ENCODE results near the gene NRIP1.

The NRIP1 gene

DNA sequence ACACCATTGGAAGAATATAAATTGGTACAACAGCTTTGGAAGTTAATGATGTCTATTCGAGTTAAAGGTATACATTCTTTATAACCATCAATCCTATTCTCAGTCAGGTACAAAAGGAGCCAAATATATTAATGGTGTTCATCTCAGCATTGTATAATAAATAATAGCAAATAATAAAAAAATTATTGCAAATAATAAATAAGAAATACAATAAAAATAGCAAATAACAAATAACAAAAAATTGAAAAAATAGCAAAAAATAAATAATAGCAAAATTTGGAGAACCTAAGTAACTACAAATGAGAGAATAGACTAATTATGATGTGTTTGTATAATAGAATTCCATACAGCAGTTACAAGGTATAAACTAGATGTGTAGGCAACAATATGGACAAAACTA, 25.6 kb upstream of the NRIP1 start:
- H3K9ac ChIP-seq (ENCODE audit: low read length) = no peak overlapping the region
- no peaks in the 10 kb centered on the region for H3K36me3 ChIP-seq (ENCODE audit: control insufficient read depth, low read depth, low read length)
- H3K27ac ChIP-seq (ENCODE audit: low read length) = no peak overlapping the region
- H3K4me3 ChIP-seq (ENCODE audit: low read length) = no peak overlapping the region
- no peaks in the 10 kb centered on the region for H3K4me1 ChIP-seq (ENCODE audit: control insufficient read depth, low read depth, low read length)
- no peaks in the 10 kb centered on the region for H3K27me3 ChIP-seq (ENCODE audit: control insufficient read depth, insufficient read depth, low read length)
- H3K9me3 ChIP-seq (ENCODE audit: control insufficient read depth, low read depth, low read length) = no peaks in the 10 kb centered on the region

DNA sequence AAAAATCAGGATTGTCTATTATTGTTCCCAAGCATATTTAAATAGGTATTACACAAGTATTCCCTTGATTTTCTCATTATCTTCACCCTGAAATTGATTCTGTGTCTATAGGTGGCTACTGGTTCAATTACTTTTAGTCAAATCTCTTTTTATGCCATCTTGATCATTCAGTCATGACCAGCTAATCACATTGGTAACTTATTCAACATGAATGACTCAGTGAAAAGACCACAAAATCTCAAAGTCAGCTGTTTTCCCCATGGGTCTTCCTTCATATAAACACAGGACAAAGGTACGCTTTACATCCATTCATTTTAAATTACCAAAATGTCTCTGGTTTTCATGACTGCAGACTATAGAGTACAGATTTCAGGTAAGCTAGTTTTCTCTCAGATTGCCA, 23.7 kb upstream of the NRIP1 start:
- no peaks in the 10 kb centered on the region for H3K27me3 ChIP-seq (ENCODE audit: control insufficient read depth, insufficient read depth, low read length)
- H3K27ac ChIP-seq (ENCODE audit: low read length) = no peak overlapping the region
- no peaks in the 10 kb centered on the region for H3K36me3 ChIP-seq (ENCODE audit: control insufficient read depth, low read depth, low read length)
- H3K4me3 ChIP-seq (ENCODE audit: low read length) = no peak overlapping the region
- no peaks in the 10 kb centered on the region for H3K9me3 ChIP-seq (ENCODE audit: control insufficient read depth, low read depth, low read length)
- H3K9ac ChIP-seq (ENCODE audit: low read length) = no peak overlapping the region
- H3K4me1 ChIP-seq (ENCODE audit: control insufficient read depth, low read depth, low read length) = no peaks in the 10 kb centered on the region

GRCh38 chr21:15084668-15085067, 19.9 kb upstream of the NRIP1 start:
- H3K9ac ChIP-seq (ENCODE audit: low read length) = no peak overlapping the region
- no peak overlapping the region for H3K27ac ChIP-seq (ENCODE audit: low read length)
- no peak overlapping the region for H3K4me3 ChIP-seq (ENCODE audit: low read length)
- H3K4me1 ChIP-seq (ENCODE audit: control insufficient read depth, low read depth, low read length) = no peaks in the 10 kb centered on the region
- H3K27me3 ChIP-seq (ENCODE audit: control insufficient read depth, insufficient read depth, low read length) = no peaks in the 10 kb centered on the region
- no peaks in the 10 kb centered on the region for H3K36me3 ChIP-seq (ENCODE audit: control insufficient read depth, low read depth, low read length)
- no peaks in the 10 kb centered on the region for H3K9me3 ChIP-seq (ENCODE audit: control insufficient read depth, low read depth, low read length)

- Histone ChIP-seq H3K27me3 (ENCODE audit: control insufficient read depth, insufficient read depth, low read length) (no peaks in the 10 kb centered on the region), H3K27ac (ENCODE audit: low read length) (no peak overlapping the region), H3K4me1 (ENCODE audit: control insufficient read depth, low read depth, low read length) (no peaks in the 10 kb centered on the region), H3K9me3 (ENCODE audit: control insufficient read depth, low read depth, low read length) (no peaks in the 10 kb centered on the region), H3K4me3 (ENCODE audit: low read length) (no peak overlapping the region), H3K36me3 (ENCODE audit: control insufficient read depth, low read depth, low read length) (no peaks in the 10 kb centered on the region), H3K9ac (ENCODE audit: low read length) (no peak overlapping the region)
These were observed 15.7 kb upstream of the NRIP1 start for GRCh38 chr21:15080526-15080925.

DNA sequence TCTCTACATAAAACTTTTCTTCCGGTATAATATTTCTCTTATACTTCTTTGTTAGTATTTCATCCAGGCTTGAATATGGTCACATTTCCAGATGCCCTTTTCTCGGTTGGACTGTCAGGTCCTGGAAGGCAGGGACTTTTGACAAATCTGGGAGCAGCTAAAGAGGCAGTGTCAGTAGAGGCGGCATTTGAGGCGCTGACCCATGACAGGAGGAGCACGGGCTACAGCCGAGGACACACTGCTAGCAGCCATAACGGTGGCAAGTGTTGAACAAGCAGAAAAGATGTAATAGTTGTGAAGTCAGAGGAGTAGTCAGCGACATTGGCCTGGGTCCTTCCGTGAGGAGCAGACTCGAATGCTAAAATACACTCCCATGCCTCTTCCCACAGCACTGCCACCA, 14.5 kb upstream of the NRIP1 start:
- Histone ChIP-seq H3K27ac (ENCODE audit: low read length) (no peak overlapping the region), H3K9me3 (ENCODE audit: control insufficient read depth, low read depth, low read length) (no peaks in the 10 kb centered on the region), H3K9ac (ENCODE audit: low read length) (no peak overlapping the region), H3K4me1 (ENCODE audit: control insufficient read depth, low read depth, low read length) (no peaks in the 10 kb centered on the region), H3K4me3 (ENCODE audit: low read length) (no peak overlapping the region), H3K27me3 (ENCODE audit: control insufficient read depth, insufficient read depth, low read length) (no peaks in the 10 kb centered on the region), H3K36me3 (ENCODE audit: control insufficient read depth, low read depth, low read length) (no peaks in the 10 kb centered on the region)

DNA sequence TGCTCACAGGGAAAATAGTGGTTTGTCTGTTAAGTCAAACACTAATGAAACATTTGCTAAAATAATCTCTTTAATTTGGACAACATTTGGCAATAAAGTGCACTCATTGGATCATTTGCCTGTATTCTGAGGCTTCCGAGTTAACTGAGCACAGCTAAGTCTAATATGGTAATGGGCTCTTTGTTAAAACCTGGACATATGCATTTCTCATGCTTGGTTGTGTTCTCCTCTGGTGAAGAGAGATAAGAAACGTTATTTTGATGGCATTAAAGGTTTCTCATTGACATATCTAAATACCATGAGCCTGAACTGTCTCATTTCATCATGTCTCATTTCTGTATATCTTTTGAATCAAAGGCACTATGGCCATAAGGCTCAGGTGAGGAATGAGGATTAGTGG, 13.4 kb upstream of the NRIP1 start:
- Histone ChIP-seq H3K27ac (ENCODE audit: low read length) (no peak overlapping the region), H3K4me3 (ENCODE audit: low read length) (no peak overlapping the region), H3K9me3 (ENCODE audit: control insufficient read depth, low read depth, low read length) (no peaks in the 10 kb centered on the region), H3K4me1 (ENCODE audit: control insufficient read depth, low read depth, low read length) (no peaks in the 10 kb centered on the region), H3K9ac (ENCODE audit: low read length) (no peak overlapping the region), H3K36me3 (ENCODE audit: control insufficient read depth, low read depth, low read length) (no peaks in the 10 kb centered on the region), H3K27me3 (ENCODE audit: control insufficient read depth, insufficient read depth, low read length) (no peaks in the 10 kb centered on the region)

GRCh38 chr21:15077529-15078145, 12.8 kb upstream of the NRIP1 start:
- no peaks in the 10 kb centered on the region for H3K4me1 ChIP-seq (ENCODE audit: control insufficient read depth, low read depth, low read length)
- no peaks in the 10 kb centered on the region for H3K27me3 ChIP-seq (ENCODE audit: control insufficient read depth, insufficient read depth, low read length)
- H3K36me3 ChIP-seq (ENCODE audit: control insufficient read depth, low read depth, low read length) = no peaks in the 10 kb centered on the region
- no peak overlapping the region for H3K9ac ChIP-seq (ENCODE audit: low read length)
- no peak overlapping the region for H3K4me3 ChIP-seq (ENCODE audit: low read length)
- H3K27ac ChIP-seq (ENCODE audit: low read length) = no peak overlapping the region
- no peaks in the 10 kb centered on the region for H3K9me3 ChIP-seq (ENCODE audit: control insufficient read depth, low read depth, low read length)

DNA sequence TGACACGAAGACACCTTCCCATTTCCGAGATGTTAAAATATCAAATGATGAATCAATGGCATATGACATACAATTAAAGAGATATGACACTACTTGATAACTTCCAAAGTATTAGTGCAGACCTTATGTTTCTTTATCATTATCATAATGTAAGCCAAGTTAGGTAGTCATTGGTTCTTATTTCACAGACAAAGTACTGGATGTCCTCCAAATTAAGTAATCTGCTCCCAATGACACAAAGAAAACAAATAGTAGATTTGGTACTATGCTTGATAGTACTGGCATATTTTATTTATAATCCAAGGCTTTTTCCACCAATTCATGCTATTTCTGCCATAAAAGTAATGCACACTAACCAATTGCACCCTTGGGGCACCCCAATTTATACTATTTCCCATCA, 11.9 kb upstream of the NRIP1 start:
- no peak overlapping the region for H3K27ac ChIP-seq (ENCODE audit: low read length)
- no peak overlapping the region for H3K4me3 ChIP-seq (ENCODE audit: low read length)
- H3K9me3 ChIP-seq (ENCODE audit: control insufficient read depth, low read depth, low read length) = no peaks in the 10 kb centered on the region
- H3K9ac ChIP-seq (ENCODE audit: low read length) = no peak overlapping the region
- H3K4me1 ChIP-seq (ENCODE audit: control insufficient read depth, low read depth, low read length) = no peaks in the 10 kb centered on the region
- H3K36me3 ChIP-seq (ENCODE audit: control insufficient read depth, low read depth, low read length) = no peaks in the 10 kb centered on the region
- no peaks in the 10 kb centered on the region for H3K27me3 ChIP-seq (ENCODE audit: control insufficient read depth, insufficient read depth, low read length)

DNA sequence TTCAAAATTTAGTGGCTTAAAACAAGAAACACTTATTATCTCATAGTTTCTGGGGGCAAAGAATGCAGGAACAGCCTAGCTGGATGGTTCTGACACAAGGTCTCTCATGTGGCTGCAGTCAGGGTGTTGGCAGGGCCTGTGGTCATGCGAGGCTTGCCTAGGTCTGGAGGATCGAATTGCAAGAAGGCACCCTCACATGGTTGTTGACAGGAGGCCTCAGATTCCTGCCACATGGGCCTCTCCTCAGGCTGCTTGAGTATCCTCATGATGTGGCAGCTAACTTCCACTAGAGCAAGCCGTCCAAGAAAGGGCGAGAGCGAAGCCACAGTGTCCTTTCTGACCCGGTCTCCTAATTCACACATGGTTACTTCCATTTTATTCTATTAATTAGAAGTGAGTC, 6.2 kb upstream of the NRIP1 start:
- H3K9me3 ChIP-seq (ENCODE audit: control insufficient read depth, low read depth, low read length) = no peaks in the 10 kb centered on the region
- no peaks in the 10 kb centered on the region for H3K36me3 ChIP-seq (ENCODE audit: control insufficient read depth, low read depth, low read length)
- peaks cover 4% of the 10 kb centered on the region for H3K4me1 ChIP-seq (ENCODE audit: control insufficient read depth, low read depth, low read length)
- H3K27me3 ChIP-seq (ENCODE audit: control insufficient read depth, insufficient read depth, low read length) = peaks cover 16% of the 10 kb centered on the region
- H3K4me3 ChIP-seq (ENCODE audit: low read length) = no peak overlapping the region
- no peak overlapping the region for H3K27ac ChIP-seq (ENCODE audit: low read length)
- no peak overlapping the region for H3K9ac ChIP-seq (ENCODE audit: low read length)

DNA sequence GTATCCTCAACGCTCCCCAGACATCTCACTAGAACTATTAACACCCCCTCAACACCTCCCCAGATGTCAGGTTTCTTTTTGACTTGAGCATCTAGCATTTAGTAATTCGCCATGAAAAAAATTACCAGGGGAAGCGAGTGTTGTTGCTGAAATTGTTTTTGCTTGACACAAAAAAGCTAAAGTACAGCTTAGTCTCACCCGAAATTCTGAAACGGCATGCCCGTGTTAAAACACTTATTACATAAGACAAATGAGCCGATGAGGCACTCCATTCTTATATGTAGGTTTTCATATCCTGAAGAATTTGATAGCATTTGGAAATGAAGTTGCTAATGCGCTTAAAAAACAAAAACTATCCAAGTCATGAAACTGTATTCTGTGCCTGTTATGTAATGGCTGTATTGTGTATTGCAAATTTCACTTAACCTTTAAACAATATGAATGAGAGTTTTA, 1.3 kb upstream of the NRIP1 start:
- H3K9ac ChIP-seq (ENCODE audit: low read length) = peak overlapping the region; percentile 36
- no peak overlapping the region for H3K27ac ChIP-seq (ENCODE audit: low read length)
- no peaks in the 10 kb centered on the region for H3K36me3 ChIP-seq (ENCODE audit: control insufficient read depth, low read depth, low read length)
- H3K27me3 ChIP-seq (ENCODE audit: control insufficient read depth, insufficient read depth, low read length) = peaks cover 35% of the 10 kb centered on the region
- no peaks in the 10 kb centered on the region for H3K9me3 ChIP-seq (ENCODE audit: control insufficient read depth, low read depth, low read length)
- H3K4me3 ChIP-seq (ENCODE audit: low read length) = peak overlapping the region; percentile 79
- H3K4me1 ChIP-seq (ENCODE audit: control insufficient read depth, low read depth, low read length) = peaks cover 22% of the 10 kb centered on the region

DNA sequence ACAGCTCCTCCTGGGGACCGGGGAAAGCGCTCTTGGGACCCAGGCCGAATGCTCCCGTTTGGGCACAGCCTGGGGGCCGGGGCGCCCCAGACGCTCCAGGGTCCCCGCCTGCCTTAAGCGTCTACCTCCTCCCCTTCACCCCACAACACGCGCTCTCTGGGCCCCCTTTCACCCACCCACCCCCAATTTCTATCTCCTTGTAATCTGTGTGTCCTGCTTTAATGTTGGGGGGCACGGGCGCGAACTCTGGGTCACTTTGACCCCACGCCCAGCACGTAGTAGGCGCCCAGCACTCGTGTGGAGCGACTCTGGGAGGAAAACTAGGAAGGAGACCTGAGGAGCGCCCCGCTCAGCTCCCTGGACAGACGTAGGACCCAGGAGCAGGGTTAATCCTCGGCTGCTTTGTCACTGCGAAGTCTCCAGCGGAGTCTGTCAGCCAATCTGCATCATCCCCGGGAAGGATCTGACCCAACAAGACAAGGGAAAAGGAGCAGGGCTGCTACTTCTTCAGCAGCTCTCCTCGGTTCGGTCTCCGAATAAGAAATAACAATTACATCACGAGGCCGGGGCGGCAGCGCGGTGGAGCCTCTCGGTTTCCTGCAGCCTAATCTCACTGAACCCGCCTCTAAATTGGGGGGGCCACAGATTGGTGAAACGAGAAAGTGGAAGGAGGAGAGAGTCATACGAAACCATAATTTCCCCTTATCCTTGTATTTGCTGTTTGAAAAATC, 757 bp upstream of the NRIP1 start:
- H3K27ac ChIP-seq (ENCODE audit: low read length) = no peak overlapping the region
- H3K9me3 ChIP-seq (ENCODE audit: control insufficient read depth, low read depth, low read length) = no peaks in the 10 kb centered on the region
- H3K36me3 ChIP-seq (ENCODE audit: control insufficient read depth, low read depth, low read length) = no peaks in the 10 kb centered on the region
- peaks cover 35% of the 10 kb centered on the region for H3K27me3 ChIP-seq (ENCODE audit: control insufficient read depth, insufficient read depth, low read length)
- H3K9ac ChIP-seq (ENCODE audit: low read length) = peak overlapping the region; percentile 36
- H3K4me3 ChIP-seq (ENCODE audit: low read length) = peak overlapping the region; percentile 79
- H3K4me1 ChIP-seq (ENCODE audit: control insufficient read depth, low read depth, low read length) = peaks cover 28% of the 10 kb centered on the region

All from iPS-18a (cell line).